ENCODE measurements around the gene ELF2. TPM values are rescaled to one million over a fixed set of nuclear protein-coding genes. Genes with fewer than 3 reads are reported as not detected.
"Not testable (repeated sequence)": the region's sequence is repeated elsewhere in the genome, so short reads cannot be mapped to it uniquely, and the experiment has no call there.

The ELF2 gene
- total and polyA plus RNA-seq, 2 donors (not counting 1 experiment from before 2014, with no cell fraction given): 31.2 to 42.6 TPM

DNA sequence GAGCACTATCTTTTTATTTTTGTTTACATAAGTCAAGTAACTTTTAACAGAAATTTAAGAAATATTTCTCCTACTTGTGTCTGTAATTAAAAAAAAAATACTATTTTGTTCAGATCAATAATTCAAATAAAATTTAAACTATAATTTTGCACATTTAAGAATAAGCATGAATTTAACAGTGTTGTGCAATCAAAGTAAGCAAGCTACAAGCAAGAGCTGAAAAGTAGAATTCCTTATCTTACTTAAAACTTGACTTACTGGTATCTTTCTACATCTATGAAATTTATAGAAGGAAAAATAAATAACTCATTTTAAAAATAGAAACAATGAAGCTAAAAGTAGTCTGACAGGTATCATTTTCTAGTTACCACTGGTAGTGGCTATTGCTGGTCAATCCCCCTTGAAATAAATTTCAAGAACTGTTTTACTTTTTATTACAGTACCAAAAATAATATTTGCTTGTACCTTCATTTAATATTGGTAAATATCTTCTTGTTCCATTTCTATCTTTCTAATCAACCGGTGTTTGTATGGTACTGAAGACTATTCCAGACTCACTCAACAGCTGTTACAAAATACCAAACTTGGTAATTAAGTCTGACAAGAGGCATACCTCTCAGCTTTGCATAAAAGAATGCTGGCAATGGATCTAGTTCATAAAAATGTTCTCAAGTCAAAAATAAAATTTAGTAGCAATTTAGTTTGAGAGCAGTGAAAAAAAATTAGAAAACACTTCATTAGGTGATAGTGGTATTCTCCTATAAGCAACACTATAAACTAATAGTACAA is 99.3 kb downstream of the ELF2 start:
- TF ChIP-seq, protein P1, sequence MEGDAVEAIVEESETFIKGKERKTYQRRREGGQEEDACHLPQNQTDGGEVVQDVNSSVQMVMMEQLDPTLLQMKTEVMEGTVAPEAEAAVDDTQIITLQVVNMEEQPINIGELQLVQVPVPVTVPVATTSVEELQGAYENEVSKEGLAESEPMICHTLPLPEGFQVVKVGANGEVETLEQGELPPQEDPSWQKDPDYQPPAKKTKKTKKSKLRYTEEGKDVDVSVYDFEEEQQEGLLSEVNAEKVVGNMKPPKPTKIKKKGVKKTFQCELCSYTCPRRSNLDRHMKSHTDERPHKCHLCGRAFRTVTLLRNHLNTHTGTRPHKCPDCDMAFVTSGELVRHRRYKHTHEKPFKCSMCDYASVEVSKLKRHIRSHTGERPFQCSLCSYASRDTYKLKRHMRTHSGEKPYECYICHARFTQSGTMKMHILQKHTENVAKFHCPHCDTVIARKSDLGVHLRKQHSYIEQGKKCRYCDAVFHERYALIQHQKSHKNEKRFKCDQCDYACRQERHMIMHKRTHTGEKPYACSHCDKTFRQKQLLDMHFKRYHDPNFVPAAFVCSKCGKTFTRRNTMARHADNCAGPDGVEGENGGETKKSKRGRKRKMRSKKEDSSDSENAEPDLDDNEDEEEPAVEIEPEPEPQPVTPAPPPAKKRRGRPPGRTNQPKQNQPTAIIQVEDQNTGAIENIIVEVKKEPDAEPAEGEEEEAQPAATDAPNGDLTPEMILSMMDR (conservative IDR thresholded peaks at IDR 0.05 in 1 of 2, IDR thresholded peaks at IDR 0.05 in 1 of 2; ENCODE audit: low read depth in 1 of 2, low read length in 2 of 2): no peak
- no peak for TF ChIP-seq EZH2 (IDR thresholded peaks at IDR 0.05; ENCODE audit: low read length, missing control alignments)
- Histone ChIP-seq H3K9ac (ENCODE audit: insufficient read depth, low read length) (no peak overlapping the region), H3K27me3 (ENCODE audit: control insufficient read depth, insufficient read depth, low read length) (no peaks in the 10 kb centered on the region), H3K4me3 (replicated peaks in 1 of 4; ENCODE audit: control extremely low read depth in 1 of 4, insufficient read depth in 1 of 4, low read depth in 3 of 4, low read length in 4 of 4) (no peak overlapping the region), H3K4me1 (ENCODE audit: control insufficient read depth, extremely low read depth, insufficient read depth, low read length) (peaks cover 2% of the 10 kb centered on the region), H3K9me3 (ENCODE audit: control insufficient read depth, insufficient read depth, low read depth, low read length) (no peaks in the 10 kb centered on the region), H2AFZ (ENCODE audit: low read length) (no peak overlapping the region), H4K20me1 (ENCODE audit: control insufficient read depth, extremely low read depth, insufficient read depth, low read length) (no peaks in the 10 kb centered on the region), H3K4me2 (ENCODE audit: extremely low read depth, insufficient read depth, low read length) (no peak overlapping the region), H3K36me3 (ENCODE audit: control insufficient read depth, insufficient read depth, low read length) (no peaks in the 10 kb centered on the region), H3K79me2 (ENCODE audit: control insufficient read depth, insufficient read depth, low read length) (peaks cover 77% of the 10 kb centered on the region), H3K27ac (ENCODE audit: insufficient read depth, low read length) (no peak overlapping the region)
- DNase-seq (ENCODE audit: low read depth in 2 of 2): peak in 1 of 2 donors; percentile 11

DNA sequence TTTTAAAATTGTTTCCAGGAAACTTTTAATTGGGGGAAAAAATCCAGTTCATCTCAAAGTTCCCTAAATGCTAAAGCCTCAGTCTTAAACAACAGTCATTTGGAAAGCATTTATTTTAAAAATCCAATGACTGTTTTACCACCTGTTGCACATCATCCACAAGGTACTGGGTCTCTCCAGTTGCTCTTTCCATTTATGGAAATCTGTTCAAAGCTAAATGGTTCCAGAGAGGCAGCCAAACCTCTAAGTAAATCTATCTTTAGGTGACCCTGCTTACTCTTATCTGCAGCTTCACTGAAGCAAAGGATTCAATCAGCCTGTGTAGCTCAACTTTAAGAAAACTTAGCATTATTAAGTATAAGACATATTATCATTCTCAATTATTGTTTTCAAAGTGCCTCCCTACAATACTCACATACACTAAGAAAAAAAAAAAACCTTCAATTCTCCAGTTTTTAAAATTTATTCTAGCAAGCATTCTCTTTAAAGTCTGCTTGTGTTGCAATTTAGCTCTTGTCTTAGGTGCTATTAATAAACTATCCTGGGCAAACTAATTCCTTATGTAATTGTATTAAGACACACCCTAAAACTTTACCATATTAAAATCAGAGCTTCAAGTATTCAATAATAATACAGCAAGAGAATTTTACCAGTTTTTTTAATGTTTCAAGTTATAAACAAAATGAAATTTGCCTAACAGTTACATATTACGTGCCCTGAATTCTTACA is 100.8 kb downstream of the ELF2 start:
- no peak overlapping the region for H3K4me2 ChIP-seq (ENCODE audit: extremely low read depth, insufficient read depth, low read length)
- DNase-seq (ENCODE audit: low read depth in 2 of 2): peak in 1 of 2 donors; percentile 20
- TF ChIP-seq, protein P1 (conservative IDR thresholded peaks at IDR 0.05 in 1 of 2, IDR thresholded peaks at IDR 0.05 in 1 of 2; ENCODE audit: low read depth in 1 of 2, low read length in 2 of 2): no peak
- no peak for TF ChIP-seq EZH2 (IDR thresholded peaks at IDR 0.05; ENCODE audit: low read length, missing control alignments)

DNA sequence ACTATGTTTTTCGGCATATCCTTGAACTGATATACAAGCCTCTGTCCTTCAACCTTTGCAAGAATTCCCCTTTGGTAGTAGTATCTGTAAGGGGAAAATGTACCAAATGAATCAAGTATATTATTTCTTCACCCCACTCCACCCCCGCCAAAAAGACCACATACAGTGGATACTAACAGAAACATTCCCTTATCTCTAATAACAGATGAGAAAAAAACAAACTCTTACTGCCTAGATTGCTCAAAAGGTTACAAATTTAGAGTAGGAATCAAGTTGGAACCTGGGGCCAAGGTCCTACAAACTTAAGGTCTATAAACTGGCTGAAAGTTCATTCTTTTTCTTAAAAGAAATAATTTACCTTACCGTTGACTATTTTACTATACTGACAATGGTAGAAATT is 116.4 kb downstream of the ELF2 start:
- no peak overlapping the region for H3K9ac ChIP-seq (ENCODE audit: insufficient read depth, low read length)
- no peaks in the 10 kb centered on the region for H3K79me2 ChIP-seq (ENCODE audit: control insufficient read depth, insufficient read depth, low read length)
- H4K20me1 ChIP-seq (ENCODE audit: control insufficient read depth, extremely low read depth, insufficient read depth, low read length): peaks cover 2% of the 10 kb centered on the region
- H2AFZ ChIP-seq (ENCODE audit: low read length): no peak overlapping the region
- H3K36me3 ChIP-seq (ENCODE audit: control insufficient read depth, insufficient read depth, low read length): peaks cover 10% of the 10 kb centered on the region
- no peak overlapping the region for H3K4me3 ChIP-seq (replicated peaks in 1 of 4; ENCODE audit: control extremely low read depth in 1 of 4, insufficient read depth in 1 of 4, low read depth in 3 of 4, low read length in 4 of 4)
- H3K27ac ChIP-seq (ENCODE audit: insufficient read depth, low read length): no peak overlapping the region
- no peaks in the 10 kb centered on the region for H3K27me3 ChIP-seq (ENCODE audit: control insufficient read depth, insufficient read depth, low read length)
- H3K4me2 ChIP-seq (ENCODE audit: extremely low read depth, insufficient read depth, low read length): no peak overlapping the region
- no peaks in the 10 kb centered on the region for H3K9me3 ChIP-seq (ENCODE audit: control insufficient read depth, insufficient read depth, low read depth, low read length)
- no peak for TF ChIP-seq EZH2 (IDR thresholded peaks at IDR 0.05; ENCODE audit: low read length, missing control alignments)
- TF ChIP-seq, protein P1 (conservative IDR thresholded peaks at IDR 0.05 in 1 of 2, IDR thresholded peaks at IDR 0.05 in 1 of 2; ENCODE audit: low read depth in 1 of 2, low read length in 2 of 2): no peak
- no peaks in the 10 kb centered on the region for H3K4me1 ChIP-seq (ENCODE audit: control insufficient read depth, extremely low read depth, insufficient read depth, low read length)
- no peak for DNase-seq (ENCODE audit: low read depth in 2 of 2)

More for the DNA sequence above, 100.8 kb downstream of the ELF2 start:
- Histone ChIP-seq H3K9ac (ENCODE audit: insufficient read depth, low read length) (no peak overlapping the region), H3K36me3 (ENCODE audit: control insufficient read depth, insufficient read depth, low read length) (no peaks in the 10 kb centered on the region), H3K9me3 (ENCODE audit: control insufficient read depth, insufficient read depth, low read depth, low read length) (no peaks in the 10 kb centered on the region), H3K27ac (ENCODE audit: insufficient read depth, low read length) (no peak overlapping the region), H3K4me3 (replicated peaks in 1 of 4; ENCODE audit: control extremely low read depth in 1 of 4, insufficient read depth in 1 of 4, low read depth in 3 of 4, low read length in 4 of 4) (no peak overlapping the region), H3K27me3 (ENCODE audit: control insufficient read depth, insufficient read depth, low read length) (no peaks in the 10 kb centered on the region), H3K4me1 (ENCODE audit: control insufficient read depth, extremely low read depth, insufficient read depth, low read length) (no peaks in the 10 kb centered on the region), H3K79me2 (ENCODE audit: control insufficient read depth, insufficient read depth, low read length) (peaks cover 61% of the 10 kb centered on the region), H4K20me1 (ENCODE audit: control insufficient read depth, extremely low read depth, insufficient read depth, low read length) (no peaks in the 10 kb centered on the region), H2AFZ (ENCODE audit: low read length) (no peak overlapping the region)

DNA sequence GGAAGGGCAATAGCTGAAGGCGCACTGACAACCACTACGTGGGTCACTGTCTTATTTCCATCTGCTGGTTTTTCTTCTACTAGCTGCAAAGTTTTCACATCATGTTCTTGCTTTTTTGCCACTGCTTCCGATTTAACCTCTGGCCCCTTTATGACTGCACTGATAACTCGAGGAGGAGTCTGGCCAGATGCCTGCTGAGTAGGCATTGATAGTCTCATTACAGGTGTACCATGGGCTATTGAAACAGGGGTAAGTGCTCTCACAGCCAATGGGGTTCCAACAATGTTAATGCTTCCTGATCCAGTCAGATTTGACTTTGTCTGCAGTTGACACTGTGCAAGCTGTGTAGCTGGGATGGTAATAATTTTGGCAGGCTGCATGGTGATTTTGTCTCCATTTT is 118.0 kb downstream of the ELF2 start:
- not testable (repeated sequence) for DNase-seq (ENCODE audit: low read depth in 2 of 2); H3K36me3 ChIP-seq (ENCODE audit: control insufficient read depth, insufficient read depth, low read length); H3K27ac ChIP-seq (ENCODE audit: insufficient read depth, low read length); H3K4me3 ChIP-seq (replicated peaks in 1 of 4; ENCODE audit: control extremely low read depth in 1 of 4, insufficient read depth in 1 of 4, low read depth in 3 of 4, low read length in 4 of 4); H4K20me1 ChIP-seq (ENCODE audit: control insufficient read depth, extremely low read depth, insufficient read depth, low read length); H3K27me3 ChIP-seq (ENCODE audit: control insufficient read depth, insufficient read depth, low read length); H3K4me1 ChIP-seq (ENCODE audit: control insufficient read depth, extremely low read depth, insufficient read depth, low read length); H3K9ac ChIP-seq (ENCODE audit: insufficient read depth, low read length); H3K4me2 ChIP-seq (ENCODE audit: extremely low read depth, insufficient read depth, low read length); H2AFZ ChIP-seq (ENCODE audit: low read length); H3K9me3 ChIP-seq (ENCODE audit: control insufficient read depth, insufficient read depth, low read depth, low read length); H3K79me2 ChIP-seq (ENCODE audit: control insufficient read depth, insufficient read depth, low read length)

Measured in fibroblast of lung (primary cell).